CD4-positive, alpha-beta T cell (primary cell): ENCODE data around the gene TRIM66. TPM values are rescaled to one million over a fixed set of nuclear protein-coding genes. Genes with fewer than 3 reads are reported as not detected.

Source experiments
- ATAC-seq: fragments of 200-7000 bp; cut with Tn5 transposase; one replicate; pipeline ENCODE4 v1.10.0; 2022; ENCODE audit warnings: mild to moderate bottlenecking; ENCODE audit not compliant: poor library complexity
- CTCF ChIA-PET: fragments of 350-600 bp; sonication (Branson Sonifier 250); formaldehyde crosslinking; loops from one replicate; lab custom pipeline; 2021; ENCODE audit warnings: antibody characterized with exemption, inconsistent platforms; lab: Charles Lee
- POLR2A ChIA-PET: fragments of 350-600 bp; sonication (Branson Sonifier 250); formaldehyde crosslinking; loops from one replicate; lab custom pipeline; 2021; ENCODE audit warnings: antibody characterized with exemption, inconsistent platforms; lab: Charles Lee
- DNase-seq, 14 experiments: peaks; one replicate each; pipeline ENCODE4 v3.0.0-alpha.2; 2013 to 2020; ENCODE audit warnings: mixed read lengths in 2 of 14
- H3K27ac ChIP-seq, 2 donors: one replicate each; pipeline versions ENCODE4 v1.5.1 to v1.7.0; 2013; ENCODE audit warnings: low read length in 2 of 2, low read depth in 1 of 2, mild to moderate bottlenecking in 1 of 2
- H3K27me3 ChIP-seq, 2 experiments: 1 replicate in 1 of 2; 2 replicates in 1 of 2; pipeline versions ENCODE4 v1.6.1 to v1.7.0; 2013; ENCODE audit warnings: low read length in 2 of 2, control low read depth in 1 of 2, mild to moderate bottlenecking in 1 of 2, moderate library complexity in 1 of 2; ENCODE audit not compliant: insufficient read depth in 2 of 2, control insufficient read depth in 1 of 2
- H3K36me3 ChIP-seq: one replicate; pipeline ENCODE4 v1.6.1; 2013; ENCODE audit warnings: low read length, control low read depth; ENCODE audit not compliant: insufficient read depth
- H3K4me1 ChIP-seq: one replicate; pipeline ENCODE4 v1.6.1; 2013; ENCODE audit warnings: low read length, control low read depth; ENCODE audit not compliant: insufficient read depth
- H3K4me3 ChIP-seq: one replicate; pipeline ENCODE4 v1.5.1; 2013; ENCODE audit warnings: mild to moderate bottlenecking, low read length, moderate library complexity
- H3K9me3 ChIP-seq, 2 experiments: 1 replicate in 1 of 2; 2 replicates in 1 of 2; pipeline versions ENCODE4 v1.6.1 to v1.7.0; 2013; ENCODE audit warnings: low read length in 2 of 2, mild to moderate bottlenecking in 2 of 2, control low read depth in 1 of 2, moderate library complexity in 1 of 2; ENCODE audit not compliant: control insufficient read depth in 1 of 2, insufficient read depth in 1 of 2
- H3K27ac Mint-ChIP-seq: one replicate; pipeline ENCODE4 v1.8.0; 2020; ENCODE audit warnings: mixed read lengths
- H3K27me3 Mint-ChIP-seq: one replicate; pipeline ENCODE4 v1.8.0; 2021; ENCODE audit warnings: mixed read lengths
- H3K36me3 Mint-ChIP-seq: one replicate; pipeline ENCODE4 v1.8.0; 2021; ENCODE audit warnings: low read depth, mixed read lengths
- H3K4me1 Mint-ChIP-seq: one replicate; pipeline ENCODE4 v1.8.0; 2021; ENCODE audit warnings: low read depth, mixed read lengths
- H3K4me3 Mint-ChIP-seq: one replicate; pipeline ENCODE4 v1.8.0; 2020; ENCODE audit warnings: mild to moderate bottlenecking, mixed read lengths
- H3K9me3 Mint-ChIP-seq: one replicate; pipeline ENCODE4 v1.8.0; 2020; ENCODE audit warnings: mixed read lengths
- intact Hi-C, 2 experiments: fragments of 100-400 bp; cut with DNase I in 1 of 2; cut with micrococcal nuclease in 1 of 2; formaldehyde crosslinking; loops; one replicate each; pipeline versions ENCODE4 v1.15.1 to v1.9.0; 2023 to 2025; cut with DNase I, micrococcal nuclease
- total RNA-seq, 174 experiments: library from RNA in 2 of 174; stranded (reverse) in 2 of 174; gene quantifications; one replicate each; pipeline ENCODE4 v1.2.3 and lab custom pipeline; 2021 to 2026
- TF ChIP-seq, protein P1 (sequence below): fragments of 200-600 bp; IDR thresholded peaks from one replicate; pipeline ENCODE4 v1.8.0; 2022; ENCODE audit warnings: antibody characterized with exemption, mild to moderate bottlenecking

The TRIM66 gene
- total RNA-seq, 2 experiments from 2014 or later, result 6.8 to 9.8 TPM

DNA sequence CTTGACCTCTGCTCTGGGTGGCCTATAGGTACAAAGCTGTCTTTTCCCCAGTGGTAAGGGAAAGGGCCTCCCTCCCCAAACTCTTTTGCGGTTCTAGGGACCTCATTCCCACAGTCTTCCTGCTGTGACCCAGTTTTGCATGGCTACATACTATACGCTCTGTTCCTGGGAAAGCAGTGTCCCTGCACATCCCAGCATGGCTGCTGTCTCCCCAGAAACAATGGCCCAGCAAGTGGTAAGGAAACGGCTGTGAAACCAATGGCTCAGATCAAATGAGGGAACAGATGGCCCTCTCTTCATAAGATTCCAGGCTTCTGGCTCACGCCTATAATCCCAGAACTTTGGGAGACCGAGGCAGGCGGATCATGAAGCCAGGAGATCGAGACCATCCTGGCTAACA, 41.2 kb upstream of the TRIM66 start:
- no peak overlapping the region for H3K27ac Mint-ChIP-seq
- H3K4me3 Mint-ChIP-seq, result no peak overlapping the region
- H3K9me3 ChIP-seq, result no peaks in the 10 kb centered on the region
- no peaks in the 10 kb centered on the region for H3K4me1 ChIP-seq
- intact Hi-C loops, result no loop called here
- H3K4me3 ChIP-seq, result no peak overlapping the region
- TF ChIP-seq, protein P1, sequence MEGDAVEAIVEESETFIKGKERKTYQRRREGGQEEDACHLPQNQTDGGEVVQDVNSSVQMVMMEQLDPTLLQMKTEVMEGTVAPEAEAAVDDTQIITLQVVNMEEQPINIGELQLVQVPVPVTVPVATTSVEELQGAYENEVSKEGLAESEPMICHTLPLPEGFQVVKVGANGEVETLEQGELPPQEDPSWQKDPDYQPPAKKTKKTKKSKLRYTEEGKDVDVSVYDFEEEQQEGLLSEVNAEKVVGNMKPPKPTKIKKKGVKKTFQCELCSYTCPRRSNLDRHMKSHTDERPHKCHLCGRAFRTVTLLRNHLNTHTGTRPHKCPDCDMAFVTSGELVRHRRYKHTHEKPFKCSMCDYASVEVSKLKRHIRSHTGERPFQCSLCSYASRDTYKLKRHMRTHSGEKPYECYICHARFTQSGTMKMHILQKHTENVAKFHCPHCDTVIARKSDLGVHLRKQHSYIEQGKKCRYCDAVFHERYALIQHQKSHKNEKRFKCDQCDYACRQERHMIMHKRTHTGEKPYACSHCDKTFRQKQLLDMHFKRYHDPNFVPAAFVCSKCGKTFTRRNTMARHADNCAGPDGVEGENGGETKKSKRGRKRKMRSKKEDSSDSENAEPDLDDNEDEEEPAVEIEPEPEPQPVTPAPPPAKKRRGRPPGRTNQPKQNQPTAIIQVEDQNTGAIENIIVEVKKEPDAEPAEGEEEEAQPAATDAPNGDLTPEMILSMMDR, result no peak
- ChIA-PET CTCF (no interaction called here), POLR2A (no interaction called here)
- ATAC-seq (no peak), DNase-seq (no peak)
- H3K27me3 ChIP-seq, result peaks cover 0 to 2% of the 10 kb centered on the region in 2 experiments
- no peaks in the 10 kb centered on the region for H3K27me3 Mint-ChIP-seq
- no peaks in the 10 kb centered on the region for H3K4me1 Mint-ChIP-seq
- H3K36me3 ChIP-seq, result no peaks in the 10 kb centered on the region
- H3K36me3 Mint-ChIP-seq, result no peaks in the 10 kb centered on the region
- no peaks in the 10 kb centered on the region for H3K9me3 Mint-ChIP-seq
- H3K27ac ChIP-seq, result no peak overlapping the region

DNA sequence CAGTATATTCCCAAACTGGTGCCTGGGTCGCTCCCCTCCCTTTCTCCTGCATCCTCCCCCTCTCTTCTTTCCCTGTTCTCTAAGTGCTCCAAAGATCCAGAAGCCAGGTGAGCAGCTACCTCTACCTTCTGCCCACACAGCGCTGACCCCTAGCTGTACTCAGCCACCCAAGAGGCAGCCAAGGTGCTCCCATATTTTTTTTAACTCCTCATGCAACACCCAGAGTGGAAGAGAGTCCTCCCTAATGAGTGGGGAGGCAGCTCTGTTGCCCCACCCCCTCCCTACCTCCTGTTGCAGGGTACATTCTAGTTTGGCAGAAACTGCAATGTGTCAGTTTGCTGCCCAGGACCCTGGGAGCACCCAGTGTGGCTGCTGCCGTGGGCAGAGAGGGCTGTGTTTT, 40.3 kb upstream of the TRIM66 start:
- ATAC-seq (no peak), DNase-seq (no peak)
- intact Hi-C loops, result no loop called here
- H3K27me3 ChIP-seq, result peaks cover 0 to 2% of the 10 kb centered on the region in 2 experiments
- H3K4me3 ChIP-seq, result no peak overlapping the region
- no peaks in the 10 kb centered on the region for H3K9me3 Mint-ChIP-seq
- TF ChIP-seq, protein P1, result no peak
- no peak overlapping the region for H3K4me3 Mint-ChIP-seq
- H3K27ac ChIP-seq, result no peak overlapping the region
- no peak overlapping the region for H3K27ac Mint-ChIP-seq
- no peaks in the 10 kb centered on the region for H3K36me3 Mint-ChIP-seq
- no peaks in the 10 kb centered on the region for H3K27me3 Mint-ChIP-seq
- POLR2A ChIA-PET, result no interaction called here
- no peaks in the 10 kb centered on the region for H3K9me3 ChIP-seq
- no peaks in the 10 kb centered on the region for H3K4me1 Mint-ChIP-seq
- CTCF ChIA-PET, result interaction anchor here (0.5 kb wide), 1 partner anchor 235 kb away, joined by 4 read pairs; no protein-coding TSS in a partner anchor
- H3K4me1 ChIP-seq, result no peaks in the 10 kb centered on the region
- H3K36me3 ChIP-seq, result no peaks in the 10 kb centered on the region

DNA sequence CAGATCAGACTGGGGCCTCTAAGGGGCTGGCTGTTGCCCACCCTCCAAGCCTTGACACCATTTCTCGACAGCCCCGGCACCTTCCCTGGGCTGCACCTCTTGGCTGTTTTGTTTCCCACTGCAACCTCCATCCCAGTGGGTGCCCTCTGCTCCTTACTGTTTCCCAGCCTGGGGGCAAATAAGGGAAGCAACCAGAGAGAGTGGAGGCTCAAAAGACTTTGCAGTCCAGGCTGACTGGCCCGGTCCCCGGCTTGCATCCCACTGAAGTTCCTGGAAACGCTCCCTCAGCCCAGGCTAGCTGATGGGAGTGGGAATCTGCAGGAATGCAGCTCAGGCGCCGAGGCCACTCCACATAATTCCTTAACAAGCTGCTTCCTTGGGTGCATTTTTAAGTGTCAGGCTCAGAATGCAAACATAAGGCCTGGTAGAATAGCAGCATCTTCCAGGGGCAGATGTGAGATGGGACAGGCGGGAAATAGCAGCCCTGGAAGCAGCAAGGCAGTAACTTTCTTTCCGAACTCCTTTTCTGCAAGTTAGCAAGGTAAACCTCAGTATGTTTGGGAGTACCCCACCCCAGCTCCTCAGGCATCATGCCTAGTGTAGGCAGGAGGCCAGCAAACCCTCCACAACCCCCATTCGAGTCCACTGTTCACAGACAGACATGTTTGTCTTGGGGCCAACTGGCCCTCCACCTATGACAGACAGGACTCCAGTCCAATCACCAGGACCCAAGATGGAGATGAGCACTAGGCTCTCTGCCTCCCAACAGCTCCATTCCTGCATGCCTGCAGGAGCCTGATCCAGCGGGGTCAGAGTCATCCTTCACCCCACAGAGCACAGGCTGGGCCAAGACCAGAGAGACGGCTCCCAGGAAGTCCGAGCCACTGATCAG, 39.4 kb upstream of the TRIM66 start:
- no peak for DNase-seq
- TF ChIP-seq, protein P1, result no peak
- H3K27ac Mint-ChIP-seq, result no peak overlapping the region
- H3K9me3 Mint-ChIP-seq, result no peaks in the 10 kb centered on the region
- CTCF ChIA-PET, result interaction anchor here (0.5 kb wide), 1 partner anchor 236 kb away, joined by 4 read pairs; no protein-coding TSS in a partner anchor
- H3K9me3 ChIP-seq, result no peaks in the 10 kb centered on the region
- H3K4me3 Mint-ChIP-seq, result no peak overlapping the region
- no peaks in the 10 kb centered on the region for H3K36me3 ChIP-seq
- intact Hi-C loops, result no loop called here
- no peak overlapping the region for H3K27ac ChIP-seq
- H3K36me3 Mint-ChIP-seq, result no peaks in the 10 kb centered on the region
- peaks cover 0 to 2% of the 10 kb centered on the region in 2 experiments for H3K27me3 ChIP-seq
- no peaks in the 10 kb centered on the region for H3K4me1 Mint-ChIP-seq
- H3K4me3 ChIP-seq, result no peak overlapping the region
- peaks cover 3% of the 10 kb centered on the region for H3K4me1 ChIP-seq
- H3K27me3 Mint-ChIP-seq, result no peaks in the 10 kb centered on the region
- no peak for ATAC-seq
- POLR2A ChIA-PET, result no interaction called here
